ENCODE results near the gene MMP19. TPM values are rescaled to one million over a fixed set of nuclear protein-coding genes. Genes with fewer than 3 reads are reported as not detected.

MMP19 gene
- total and polyA plus RNA-seq, 2 experiments from 2014 or later: 1.4 TPM; not detected in 1

DNA sequence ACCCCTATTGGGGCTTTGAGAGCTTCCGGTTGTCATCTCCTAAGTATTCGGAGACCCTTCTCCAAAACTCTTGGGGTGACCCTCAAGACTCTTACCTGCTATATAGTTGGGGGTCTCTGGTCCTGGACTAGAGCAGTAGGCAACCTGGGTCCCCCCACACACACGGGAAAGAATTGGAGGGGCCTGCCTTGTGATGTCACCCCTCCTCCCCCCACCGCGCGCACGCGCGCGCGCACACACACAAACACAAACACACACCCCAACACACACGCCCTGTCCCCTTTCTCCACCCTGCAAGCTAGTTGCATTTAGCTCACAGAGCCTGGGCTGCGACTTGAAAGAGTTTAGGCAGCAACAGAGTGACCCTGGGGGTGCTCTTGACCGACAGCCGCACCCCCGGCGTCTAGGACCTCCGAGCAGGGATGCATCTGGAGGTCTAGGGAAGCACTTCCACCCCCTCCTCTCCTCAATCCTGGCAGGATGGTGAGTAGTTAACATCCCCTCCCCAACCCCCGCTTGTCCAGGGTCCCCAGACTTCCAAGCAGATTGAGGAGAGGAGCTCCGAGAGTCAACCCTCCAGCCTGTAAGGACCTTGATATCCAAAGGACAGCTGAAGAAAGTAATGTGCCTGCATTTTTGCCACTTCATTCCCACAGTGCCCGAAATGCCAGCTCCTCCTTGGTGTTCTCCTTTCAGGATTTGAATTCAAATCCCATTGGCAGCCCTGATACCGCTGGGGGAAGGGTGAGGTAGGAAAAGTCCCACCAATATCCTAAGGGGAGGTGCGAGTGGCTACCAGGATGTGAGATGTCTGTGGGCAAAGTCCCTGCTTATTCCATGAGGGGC lies 11.9 kb downstream of the MMP19 start:
- TF ChIP-seq, protein P1, sequence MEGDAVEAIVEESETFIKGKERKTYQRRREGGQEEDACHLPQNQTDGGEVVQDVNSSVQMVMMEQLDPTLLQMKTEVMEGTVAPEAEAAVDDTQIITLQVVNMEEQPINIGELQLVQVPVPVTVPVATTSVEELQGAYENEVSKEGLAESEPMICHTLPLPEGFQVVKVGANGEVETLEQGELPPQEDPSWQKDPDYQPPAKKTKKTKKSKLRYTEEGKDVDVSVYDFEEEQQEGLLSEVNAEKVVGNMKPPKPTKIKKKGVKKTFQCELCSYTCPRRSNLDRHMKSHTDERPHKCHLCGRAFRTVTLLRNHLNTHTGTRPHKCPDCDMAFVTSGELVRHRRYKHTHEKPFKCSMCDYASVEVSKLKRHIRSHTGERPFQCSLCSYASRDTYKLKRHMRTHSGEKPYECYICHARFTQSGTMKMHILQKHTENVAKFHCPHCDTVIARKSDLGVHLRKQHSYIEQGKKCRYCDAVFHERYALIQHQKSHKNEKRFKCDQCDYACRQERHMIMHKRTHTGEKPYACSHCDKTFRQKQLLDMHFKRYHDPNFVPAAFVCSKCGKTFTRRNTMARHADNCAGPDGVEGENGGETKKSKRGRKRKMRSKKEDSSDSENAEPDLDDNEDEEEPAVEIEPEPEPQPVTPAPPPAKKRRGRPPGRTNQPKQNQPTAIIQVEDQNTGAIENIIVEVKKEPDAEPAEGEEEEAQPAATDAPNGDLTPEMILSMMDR (IDR thresholded peaks at IDR 0.05; ENCODE audit: low read depth, low read length): no peak
- peak; percentile 68 to 80 for DNase-seq (ENCODE audit: low read depth in 1 of 2, low spot score in 1 of 2)
- H3K4me1 ChIP-seq (ENCODE audit: low read depth): no peaks in the 10 kb centered on the region

DNA sequence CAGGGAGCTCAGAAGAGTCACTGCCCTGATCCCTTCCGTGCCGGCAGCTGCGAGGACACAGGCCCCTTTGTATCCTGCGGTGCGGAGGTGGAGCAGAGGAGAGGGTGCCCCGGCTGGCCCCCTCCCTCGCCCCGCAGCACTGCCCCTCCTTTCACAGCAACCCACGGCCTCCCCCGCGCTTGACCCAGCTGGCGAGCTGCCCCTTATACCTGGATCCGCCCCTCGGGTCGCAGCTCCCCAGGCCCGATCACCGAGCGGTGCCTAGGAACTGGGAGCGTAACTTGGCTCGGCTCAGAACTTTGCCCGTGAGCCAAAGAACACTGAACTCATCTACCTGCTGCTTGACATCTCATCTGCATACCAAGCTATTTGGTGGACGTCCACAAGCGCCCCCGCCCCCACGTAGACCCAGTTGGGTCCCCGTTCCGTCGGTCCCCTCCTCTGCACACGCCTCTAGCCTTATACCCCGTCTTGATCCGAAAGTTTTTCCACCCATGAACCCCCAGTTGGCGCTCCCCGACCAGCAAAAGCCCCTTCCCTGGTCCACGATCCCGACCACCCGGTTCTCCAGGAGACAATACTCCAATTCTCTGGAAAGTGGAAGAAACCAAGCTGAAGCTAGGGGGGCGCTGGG lies 12.7 kb downstream of the MMP19 start:
- DNase-seq (ENCODE audit: low read depth in 1 of 2, low spot score in 1 of 2): peak in 1 of 2 donors; percentile 64
- no peaks in the 10 kb centered on the region for H3K36me3 ChIP-seq
- no peaks in the 10 kb centered on the region for H3K4me1 ChIP-seq (ENCODE audit: low read depth)
- H3K27ac ChIP-seq: peak overlapping the region; percentile 97
- H3K9me3 ChIP-seq (ENCODE audit: low read depth): no peaks in the 10 kb centered on the region
- H3K4me3 ChIP-seq: peak overlapping the region; percentile 66
- no peaks in the 10 kb centered on the region for H3K27me3 ChIP-seq
- TF ChIP-seq, protein P1 (IDR thresholded peaks at IDR 0.05; ENCODE audit: low read depth, low read length): no peak

More for the DNA sequence above, 11.9 kb downstream of the MMP19 start:
- Histone ChIP-seq H3K36me3 (no peaks in the 10 kb centered on the region), H3K4me3 (peak overlapping the region; percentile 66), H3K27ac (peak overlapping the region; percentile 97), H3K27me3 (no peaks in the 10 kb centered on the region), H3K9me3 (ENCODE audit: low read depth) (no peaks in the 10 kb centered on the region)

DNA sequence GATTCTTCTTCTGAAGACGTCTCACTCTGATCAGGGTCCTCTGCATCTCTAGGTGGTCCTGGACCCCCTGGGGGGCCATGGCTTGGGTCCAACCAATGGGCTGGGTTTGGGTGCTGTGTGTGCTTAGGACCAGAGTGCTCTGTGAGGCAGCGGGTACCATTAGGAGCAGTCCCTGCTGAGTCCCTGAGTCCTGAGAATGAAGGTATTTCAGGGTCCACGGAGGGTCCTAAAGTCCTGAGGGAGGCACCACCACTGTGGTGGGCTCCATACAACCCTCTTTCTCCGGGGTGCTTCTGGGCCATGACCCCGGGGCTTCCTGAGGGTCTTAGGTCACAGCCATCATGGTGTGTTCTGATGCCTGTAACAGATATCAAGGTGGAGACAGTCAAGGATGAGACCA lies 14.4 kb downstream of the MMP19 start:
- Histone ChIP-seq H3K4me3 (no peak overlapping the region), H3K27ac (peak overlapping the region; percentile 72), H3K9me3 (ENCODE audit: low read depth) (no peaks in the 10 kb centered on the region), H3K27me3 (no peaks in the 10 kb centered on the region), H3K4me1 (ENCODE audit: low read depth) (no peaks in the 10 kb centered on the region), H3K36me3 (no peaks in the 10 kb centered on the region)
- TF ChIP-seq, protein P1 (IDR thresholded peaks at IDR 0.05; ENCODE audit: low read depth, low read length): no peak
- DNase-seq (ENCODE audit: low read depth in 1 of 2, low spot score in 1 of 2): no peak

DNA sequence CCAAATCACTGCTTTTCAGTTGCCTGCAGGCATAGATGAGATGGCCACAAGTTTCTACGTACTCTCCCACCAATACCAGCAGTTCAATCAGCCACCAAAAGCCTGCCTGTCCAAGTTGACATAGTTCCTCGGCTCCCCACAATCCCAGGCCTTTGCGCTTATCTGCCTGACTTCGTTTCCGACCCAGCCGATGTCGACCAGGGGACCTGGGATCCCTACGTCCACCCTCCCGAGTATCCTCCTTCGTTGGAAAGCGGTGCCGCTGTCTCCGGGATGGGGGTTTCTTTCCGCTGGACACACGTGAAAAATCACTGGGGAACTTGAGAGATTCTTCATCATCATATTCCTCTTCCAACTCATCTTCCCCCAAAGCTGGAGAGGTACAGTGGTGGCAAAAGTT lies 14.9 kb downstream of the MMP19 start:
- Histone ChIP-seq H3K9me3 (ENCODE audit: low read depth) (no peaks in the 10 kb centered on the region), H3K4me3 (no peak overlapping the region), H3K27me3 (no peaks in the 10 kb centered on the region), H3K36me3 (peaks cover 5% of the 10 kb centered on the region), H3K27ac (no peak overlapping the region), H3K4me1 (ENCODE audit: low read depth) (no peaks in the 10 kb centered on the region)
- TF ChIP-seq, protein P1 (IDR thresholded peaks at IDR 0.05; ENCODE audit: low read depth, low read length): no peak
- no peak for DNase-seq (ENCODE audit: low read depth in 1 of 2, low spot score in 1 of 2)

DNA sequence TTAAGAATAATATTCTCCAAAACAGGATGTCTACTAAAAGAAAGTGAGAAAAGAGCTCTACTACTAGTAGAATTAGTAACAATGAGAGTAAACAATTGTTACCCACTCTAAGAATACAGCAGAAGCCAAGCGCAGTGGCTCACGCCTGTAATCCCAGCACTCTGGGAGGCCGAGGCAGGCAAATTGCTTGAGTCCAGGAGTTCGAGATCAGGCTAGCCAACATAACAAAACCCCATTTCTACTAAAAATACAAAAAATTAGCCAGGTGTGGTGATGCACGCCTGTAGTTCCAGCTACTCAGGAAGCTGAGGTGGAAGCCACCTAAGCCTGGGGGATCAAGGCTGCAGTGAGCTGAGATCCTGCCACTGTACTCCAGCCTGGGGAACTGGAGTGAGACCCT lies 18.0 kb downstream of the MMP19 start:
- Histone ChIP-seq H3K36me3 (peaks cover 33% of the 10 kb centered on the region), H3K27me3 (no peaks in the 10 kb centered on the region), H3K4me3 (no peak overlapping the region), H3K4me1 (ENCODE audit: low read depth) (no peaks in the 10 kb centered on the region), H3K9me3 (ENCODE audit: low read depth) (no peaks in the 10 kb centered on the region), H3K27ac (no peak overlapping the region)
- DNase-seq (ENCODE audit: low read depth in 1 of 2, low spot score in 1 of 2): no peak
- TF ChIP-seq, protein P1 (IDR thresholded peaks at IDR 0.05; ENCODE audit: low read depth, low read length): no peak

Measured in cardiac muscle cell (in vitro differentiated cells and primary cell).